ENCODE data around the gene FXYD3. TPM values are rescaled to one million over a fixed set of nuclear protein-coding genes. Genes with fewer than 3 reads are reported as not detected.

FXYD3 gene
- total RNA-seq, 1 donor from 2014 or later: 145 TPM

DNA sequence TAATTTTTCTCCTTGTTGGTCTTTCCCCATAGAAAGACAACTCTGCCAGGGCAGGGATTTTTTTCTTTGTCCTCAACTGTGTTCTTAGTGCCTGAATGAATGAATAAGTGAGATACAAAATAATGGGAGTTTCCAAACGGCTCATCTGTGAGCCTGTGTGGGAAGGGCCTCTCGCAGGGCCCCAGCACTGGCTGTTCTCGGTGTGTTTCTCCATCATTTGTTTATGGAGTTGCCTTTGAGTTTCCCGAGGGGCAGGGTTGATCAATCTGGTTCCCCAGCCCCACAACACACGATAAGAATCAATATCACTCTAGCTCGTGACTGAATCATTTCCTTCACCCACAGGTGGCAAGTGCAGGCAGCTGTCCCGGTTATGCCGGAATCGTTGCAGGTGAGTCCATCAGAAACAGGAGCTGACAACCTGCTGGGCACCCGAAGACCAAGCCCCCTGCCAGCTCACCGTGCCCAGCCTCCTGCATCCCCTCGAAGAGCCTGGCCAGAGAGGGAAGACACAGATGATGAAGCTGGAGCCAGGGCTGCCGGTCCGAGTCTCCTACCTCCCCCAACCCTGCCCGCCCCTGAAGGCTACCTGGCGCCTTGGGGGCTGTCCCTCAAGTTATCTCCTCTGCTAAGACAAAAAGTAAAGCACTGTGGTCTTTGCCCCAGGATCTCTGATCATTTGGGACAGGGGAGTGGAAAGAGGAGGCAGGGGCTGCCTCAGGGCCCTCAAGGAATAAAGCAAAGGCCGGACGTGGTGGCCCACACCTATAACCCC lies 53.8 kb downstream of the FXYD3 start:
- DNase-seq (peak; percentile 46), ATAC-seq (no peak)
- Histone ChIP-seq H3K27ac (no peak overlapping the region), H3K9me3 (no peaks in the 10 kb centered on the region), H3K4me1 (peaks cover 19% of the 10 kb centered on the region), H3K4me3 (no peak overlapping the region), H3K36me3 (peaks cover 23% of the 10 kb centered on the region), H3K27me3 (no peaks in the 10 kb centered on the region)
- intact Hi-C loops (cut with DNase I): no loop called here
- TF ChIP-seq, protein P1, sequence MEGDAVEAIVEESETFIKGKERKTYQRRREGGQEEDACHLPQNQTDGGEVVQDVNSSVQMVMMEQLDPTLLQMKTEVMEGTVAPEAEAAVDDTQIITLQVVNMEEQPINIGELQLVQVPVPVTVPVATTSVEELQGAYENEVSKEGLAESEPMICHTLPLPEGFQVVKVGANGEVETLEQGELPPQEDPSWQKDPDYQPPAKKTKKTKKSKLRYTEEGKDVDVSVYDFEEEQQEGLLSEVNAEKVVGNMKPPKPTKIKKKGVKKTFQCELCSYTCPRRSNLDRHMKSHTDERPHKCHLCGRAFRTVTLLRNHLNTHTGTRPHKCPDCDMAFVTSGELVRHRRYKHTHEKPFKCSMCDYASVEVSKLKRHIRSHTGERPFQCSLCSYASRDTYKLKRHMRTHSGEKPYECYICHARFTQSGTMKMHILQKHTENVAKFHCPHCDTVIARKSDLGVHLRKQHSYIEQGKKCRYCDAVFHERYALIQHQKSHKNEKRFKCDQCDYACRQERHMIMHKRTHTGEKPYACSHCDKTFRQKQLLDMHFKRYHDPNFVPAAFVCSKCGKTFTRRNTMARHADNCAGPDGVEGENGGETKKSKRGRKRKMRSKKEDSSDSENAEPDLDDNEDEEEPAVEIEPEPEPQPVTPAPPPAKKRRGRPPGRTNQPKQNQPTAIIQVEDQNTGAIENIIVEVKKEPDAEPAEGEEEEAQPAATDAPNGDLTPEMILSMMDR (IDR thresholded peaks at IDR 0.05): no peak

DNA sequence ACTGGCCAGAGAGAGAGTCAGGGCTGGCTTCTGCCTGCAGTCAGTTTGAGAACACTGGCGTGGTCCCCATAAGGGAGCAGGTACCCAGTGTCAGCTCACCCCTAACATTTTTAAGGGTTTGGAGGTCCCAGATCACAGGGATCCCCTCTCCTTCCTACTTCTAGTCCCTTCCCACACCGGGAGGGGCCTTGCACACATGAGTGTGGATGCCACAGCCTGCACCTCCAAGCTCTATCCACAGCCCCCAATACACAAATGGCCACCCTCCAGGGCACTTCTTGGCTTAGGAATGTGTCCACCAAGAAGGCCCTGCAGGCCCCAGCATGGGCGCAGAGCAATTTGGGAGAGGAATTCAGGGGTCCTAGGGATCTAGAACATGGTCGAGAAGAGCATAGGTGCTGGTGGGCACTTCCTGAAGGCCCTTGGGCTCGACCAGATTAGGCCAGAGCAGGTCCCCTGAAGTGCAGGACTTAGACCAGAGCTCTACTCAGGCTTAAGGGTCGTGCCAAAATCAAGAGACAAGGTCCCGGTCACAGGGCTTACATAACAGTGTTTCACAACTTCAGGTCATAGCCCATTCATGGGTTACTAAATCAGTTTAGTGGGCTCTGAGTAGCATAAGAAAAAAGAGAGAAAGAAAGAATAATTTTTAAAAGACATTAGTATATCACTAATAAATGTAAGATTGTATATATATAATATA lies 54.9 kb downstream of the FXYD3 start:
- peaks cover 12% of the 10 kb centered on the region for H3K36me3 ChIP-seq
- H3K27ac ChIP-seq: no peak overlapping the region
- peaks cover 19% of the 10 kb centered on the region for H3K4me1 ChIP-seq
- H3K27me3 ChIP-seq: no peaks in the 10 kb centered on the region
- intact Hi-C loops (cut with DNase I): no loop called here
- peak; percentile 44 for ATAC-seq
- H3K9me3 ChIP-seq: no peaks in the 10 kb centered on the region
- TF ChIP-seq, protein P1 (IDR thresholded peaks at IDR 0.05): no peak
- H3K4me3 ChIP-seq: no peak overlapping the region
- peak; percentile 57 for DNase-seq

DNA sequence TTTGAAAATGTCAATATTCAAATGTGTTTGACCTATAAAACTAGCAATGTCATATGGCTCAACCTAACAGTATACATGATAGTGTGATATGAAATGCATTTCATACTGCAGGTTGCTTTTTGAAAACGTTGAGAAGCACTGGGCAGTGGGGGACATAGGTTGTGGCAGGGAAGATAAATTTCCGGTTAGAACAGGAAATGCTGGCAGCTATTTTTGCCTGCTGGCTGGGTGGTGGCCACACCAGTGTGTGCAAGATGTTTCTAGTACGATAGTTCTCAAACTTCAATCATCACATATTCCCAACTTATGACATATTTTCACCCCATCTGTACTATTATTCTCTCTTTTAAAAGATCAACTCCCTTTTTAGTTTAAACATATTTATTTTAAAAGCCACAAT lies 56.1 kb downstream of the FXYD3 start:
- TF ChIP-seq, protein P1 (IDR thresholded peaks at IDR 0.05): no peak
- H3K4me1 ChIP-seq: peaks cover 19% of the 10 kb centered on the region
- DNase-seq: no peak
- intact Hi-C loops (cut with DNase I): no loop called here
- H3K27ac ChIP-seq: no peak overlapping the region
- no peak overlapping the region for H3K4me3 ChIP-seq
- no peaks in the 10 kb centered on the region for H3K36me3 ChIP-seq
- ATAC-seq: no peak
- no peaks in the 10 kb centered on the region for H3K27me3 ChIP-seq
- H3K9me3 ChIP-seq: no peaks in the 10 kb centered on the region

Other genes starting within 250 kb of the FXYD3 start
- 4.8 TPM for gene ZNF30, start 188.9 kb upstream of the FXYD3 start, total RNA-seq
- 11.5 TPM for gene ZNF792, start 151.6 kb upstream of the FXYD3 start, total RNA-seq
- gene GRAMD1A, start 115.5 kb upstream of the FXYD3 start, total RNA-seq: 107 TPM
- gene SCN1B, start 85.4 kb upstream of the FXYD3 start, total RNA-seq: 8.7 TPM
- gene HPN, start 74.1 kb upstream of the FXYD3 start, total RNA-seq: 36.4 TPM
- 6.7 TPM for gene LGI4, start 19.2 kb downstream of the FXYD3 start, total RNA-seq
- 67.6 TPM for gene FXYD1, start 23.0 kb downstream of the FXYD3 start, total RNA-seq
- 0.61 TPM for gene FXYD7, start 27.4 kb downstream of the FXYD3 start, total RNA-seq
- gene FXYD5, start 38.9 kb downstream of the FXYD3 start, total RNA-seq: 124 TPM
- not detected for gene FAM187B, start 112.9 kb downstream of the FXYD3 start, total RNA-seq
- 79.1 TPM for gene LSR, start 133.2 kb downstream of the FXYD3 start, total RNA-seq
- 152 TPM for gene USF2, start 153.1 kb downstream of the FXYD3 start, total RNA-seq
- gene HAMP, start 166.7 kb downstream of the FXYD3 start, total RNA-seq: 1.5 TPM
- not detected for gene MAG, start 176.3 kb downstream of the FXYD3 start, total RNA-seq
- 15.8 TPM for gene CD22, start 213.4 kb downstream of the FXYD3 start, total RNA-seq
- gene FFAR1, start 232.1 kb downstream of the FXYD3 start, total RNA-seq: not detected
- not detected for gene FFAR3, start 242.6 kb downstream of the FXYD3 start, total RNA-seq

Measured in upper lobe of right lung (tissue), 1 donor.